OCI-M2 (cell line): ENCODE results near the gene C10orf90.
"Not testable (repeated sequence)": the region's sequence is repeated elsewhere in the genome, so short reads cannot be mapped to it uniquely, and the experiment has no call there.

Experiments
- DNase-seq: peaks from one replicate; lab custom pipeline; 2025; ENCODE audit not compliant: unreplicated experiment; lab: John Stamatoyannopoulos, UW

The C10orf90 gene

DNA sequence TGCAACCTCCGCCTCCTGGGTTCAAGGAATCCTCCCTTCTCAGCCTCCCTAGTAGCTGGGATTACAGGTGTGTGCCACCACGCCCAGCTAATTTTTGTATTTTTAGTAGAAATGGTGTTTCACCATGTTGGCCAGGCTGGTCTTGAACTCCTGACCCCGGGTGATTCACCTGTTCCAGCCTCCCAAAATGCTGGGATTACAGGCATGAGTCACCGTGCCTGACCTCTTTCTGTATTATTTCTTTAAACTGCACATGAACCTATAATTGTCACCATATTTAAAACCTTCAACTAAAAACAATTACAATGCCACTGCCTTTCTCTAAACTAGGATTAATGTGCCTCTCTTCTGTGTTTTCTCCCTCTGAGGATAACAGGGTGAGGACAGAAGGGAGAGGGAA, 119.9 kb downstream of the C10orf90 start:
- DNase-seq = not testable (repeated sequence)

DNA sequence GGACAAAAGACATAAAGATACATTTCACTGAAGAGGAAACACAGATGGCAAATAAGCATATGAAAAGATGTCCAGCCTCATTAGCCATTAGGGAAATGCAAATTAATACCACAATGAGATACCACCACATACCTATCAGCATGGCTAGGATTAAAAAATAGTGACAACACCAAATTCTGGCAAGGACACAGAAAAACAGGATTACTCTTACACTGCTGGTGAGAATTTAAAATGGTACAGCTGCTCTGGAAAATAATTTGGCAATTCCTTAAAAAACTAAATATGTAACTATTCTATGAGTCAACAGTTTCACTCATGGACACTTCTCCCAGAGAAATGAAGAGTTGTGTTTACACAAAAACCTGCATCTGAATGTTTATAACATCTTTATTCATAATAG, 121.1 kb downstream of the C10orf90 start:
- DNase-seq = no peak

DNA sequence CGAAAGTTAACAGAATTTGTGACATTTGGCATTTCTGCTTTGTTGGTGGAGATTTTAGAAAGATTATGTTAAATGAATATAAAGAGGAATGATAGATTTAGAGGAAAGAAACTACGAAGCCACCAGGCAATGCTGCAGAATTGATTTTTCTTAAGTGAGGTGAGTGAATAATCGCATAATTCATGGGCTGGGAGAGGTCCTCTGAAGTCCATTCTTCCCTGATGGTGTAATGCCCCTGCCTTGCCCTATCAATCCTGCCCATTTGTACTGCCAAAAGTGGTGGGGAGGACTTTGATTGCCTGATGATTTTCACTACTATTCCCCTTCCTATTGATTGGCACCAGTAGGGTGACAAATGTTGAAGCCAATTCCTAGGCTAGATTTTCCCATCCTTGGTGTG, 125.9 kb downstream of the C10orf90 start:
- DNase-seq = no peak

DNA sequence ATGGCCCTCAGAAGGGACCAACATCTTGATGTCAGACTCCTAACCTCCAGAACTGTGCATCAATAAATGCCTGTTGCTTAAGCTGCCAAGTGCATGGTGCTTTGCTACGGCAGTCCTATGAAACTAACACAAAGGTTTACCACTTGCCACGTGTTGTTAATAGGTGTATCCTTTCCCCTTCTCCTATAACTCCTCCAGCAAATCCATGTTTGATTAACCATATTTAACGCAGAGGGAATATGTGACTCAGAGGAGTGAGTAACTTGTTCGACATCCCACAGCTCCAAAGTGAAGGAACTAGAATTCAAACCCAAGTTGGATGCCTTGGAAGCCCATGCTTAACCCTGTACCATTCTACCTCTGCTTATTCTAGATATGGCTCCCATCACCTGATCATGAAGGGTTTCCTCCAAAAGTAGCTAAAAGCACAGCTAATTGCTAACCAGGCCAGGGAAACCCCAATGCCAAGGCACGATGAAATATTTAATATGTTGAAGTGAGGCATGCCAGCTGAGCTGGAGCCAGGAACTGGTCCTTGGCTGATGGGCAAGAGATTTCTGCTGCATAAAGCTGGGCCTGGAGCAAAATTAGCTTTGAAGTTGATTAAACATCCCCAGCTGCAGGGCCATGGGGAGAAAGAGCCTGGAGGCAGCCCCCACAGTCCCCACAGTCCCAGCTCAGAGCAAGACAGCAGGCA, 131.9 kb downstream of the C10orf90 start:
- DNase-seq = no peak

DNA sequence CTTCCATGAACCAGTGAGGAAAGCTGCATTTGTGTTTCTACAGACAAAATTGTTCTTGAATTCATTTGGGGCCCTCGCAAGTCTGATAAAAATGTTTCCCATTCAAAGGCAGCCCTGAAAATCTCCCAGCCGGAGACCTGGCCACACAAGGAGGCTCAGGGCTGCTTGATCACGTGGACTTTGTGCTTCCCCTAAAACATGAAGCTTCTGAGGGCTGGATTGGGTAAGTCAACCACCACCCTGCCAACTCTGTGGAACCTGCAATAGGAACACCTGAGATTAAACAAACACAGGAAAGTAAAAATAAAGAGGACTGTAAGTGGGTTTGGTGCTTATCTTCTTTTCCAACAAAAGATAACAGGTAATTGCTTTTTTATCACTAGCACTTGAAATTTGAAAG, 133.8 kb downstream of the C10orf90 start:
- no peak for DNase-seq

DNA sequence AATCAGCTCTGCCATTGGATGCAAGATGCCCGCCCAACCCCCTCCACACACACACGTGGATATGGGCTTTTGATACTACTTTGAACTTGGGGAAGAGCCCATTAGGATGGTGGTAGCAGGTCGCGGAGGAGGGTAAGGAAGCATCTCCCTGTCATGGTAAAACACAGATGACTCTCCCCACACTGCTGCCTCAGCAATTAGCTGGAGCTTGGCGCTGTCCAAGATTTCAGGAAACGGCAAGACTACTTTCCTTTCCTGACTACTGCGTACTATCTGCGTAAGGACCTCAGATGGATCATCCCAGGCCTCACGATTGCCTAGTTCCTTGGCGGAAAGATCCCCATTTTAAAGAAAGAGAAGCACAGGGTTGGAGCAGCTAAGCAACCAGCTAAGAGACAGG, 134.3 kb downstream of the C10orf90 start:
- no peak for DNase-seq

DNA sequence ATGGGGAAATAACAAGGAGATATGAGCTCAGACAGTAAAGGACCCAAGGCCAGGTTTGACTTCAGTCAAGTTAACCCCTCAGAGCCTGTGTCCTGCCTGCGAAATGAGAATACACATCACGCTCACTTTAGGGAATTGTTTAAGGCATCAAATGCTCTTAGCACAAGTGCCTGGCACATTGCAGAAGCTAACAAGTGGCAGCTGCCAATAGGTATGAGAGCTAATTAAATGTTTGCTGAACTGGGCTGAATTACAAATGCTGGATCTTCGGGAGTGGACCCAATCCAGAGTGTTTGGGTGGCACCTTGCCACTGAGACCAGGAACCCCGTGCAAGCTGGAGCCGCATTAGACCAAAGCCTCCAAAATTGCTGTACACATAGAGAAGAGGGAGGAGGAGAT, 136.8 kb downstream of the C10orf90 start:
- no peak for DNase-seq

DNA sequence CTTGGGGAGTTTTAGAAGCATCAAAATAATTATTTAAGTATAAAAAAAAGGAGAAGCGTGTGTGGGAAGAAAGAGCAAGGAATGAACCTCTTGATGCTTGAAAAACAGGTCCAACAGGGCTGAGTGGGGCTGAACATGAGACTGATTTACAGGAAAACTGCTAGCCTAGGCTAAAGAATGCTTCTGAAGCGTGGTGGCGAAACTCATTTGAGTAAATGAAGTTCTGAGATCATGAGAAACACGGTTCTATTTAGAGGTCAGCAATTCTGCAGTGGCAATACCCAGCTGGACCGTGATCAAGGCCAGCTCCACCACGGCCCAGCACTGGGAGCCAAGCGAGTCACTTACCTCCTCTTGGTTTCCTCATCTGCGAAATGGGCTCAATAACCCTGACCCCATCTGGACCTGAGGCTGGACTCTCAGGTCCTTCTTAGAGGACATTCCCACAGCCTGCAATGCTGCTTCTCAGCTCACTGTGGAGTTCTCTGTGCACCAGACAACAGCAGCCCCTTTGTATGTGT, 142.1 kb downstream of the C10orf90 start:
- DNase-seq = no peak

DNA sequence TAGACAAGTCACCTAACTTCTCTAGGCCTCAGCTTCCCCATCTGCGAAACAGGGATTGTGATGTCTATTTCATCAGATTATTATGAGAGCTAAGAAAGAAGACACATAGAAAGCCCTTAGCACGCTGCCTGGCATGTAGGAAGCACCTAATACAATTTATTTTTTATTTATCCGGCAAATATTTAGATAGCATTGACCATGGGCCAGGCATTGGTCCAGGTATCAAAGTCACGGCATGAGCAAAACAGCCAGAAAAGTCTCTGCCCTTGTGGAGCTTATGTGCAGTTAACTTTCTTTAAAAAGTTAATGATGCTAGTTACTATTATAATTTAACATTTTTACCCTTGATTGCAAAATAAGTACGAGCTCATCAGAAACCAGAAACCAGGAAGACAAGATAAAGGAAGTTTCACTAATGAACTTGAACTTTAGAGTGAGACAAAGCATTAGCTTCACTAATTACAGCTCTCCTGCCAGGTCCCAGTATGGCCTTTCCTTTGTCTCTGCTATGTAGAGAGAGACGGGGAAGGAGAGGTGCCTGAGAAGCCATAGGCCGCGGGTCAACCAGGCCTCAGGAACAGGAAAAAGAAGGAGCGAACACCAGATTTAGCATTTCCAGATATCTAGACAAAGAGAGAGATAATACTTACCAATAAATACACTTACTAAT, 142.7 kb downstream of the C10orf90 start:
- DNase-seq = no peak

DNA sequence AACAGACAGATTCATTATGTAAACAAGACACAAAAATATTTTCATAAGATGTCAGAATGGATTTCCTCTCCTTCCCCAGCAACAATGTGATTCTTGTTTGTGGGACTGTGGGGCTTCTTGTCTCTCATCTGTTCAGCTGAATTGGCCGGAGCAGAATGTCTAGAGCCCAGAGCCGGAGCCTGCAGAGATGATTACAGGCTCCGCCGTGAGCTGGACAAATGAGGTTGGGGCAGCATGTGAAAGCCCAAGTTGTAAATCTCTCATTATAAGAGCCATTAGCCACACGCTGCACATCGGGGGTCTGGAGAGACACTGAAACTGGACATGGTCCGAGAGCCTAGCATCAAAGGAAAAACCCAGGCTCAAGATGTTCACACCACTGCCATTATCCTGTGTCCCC, 145.2 kb downstream of the C10orf90 start:
- DNase-seq = no peak

DNA sequence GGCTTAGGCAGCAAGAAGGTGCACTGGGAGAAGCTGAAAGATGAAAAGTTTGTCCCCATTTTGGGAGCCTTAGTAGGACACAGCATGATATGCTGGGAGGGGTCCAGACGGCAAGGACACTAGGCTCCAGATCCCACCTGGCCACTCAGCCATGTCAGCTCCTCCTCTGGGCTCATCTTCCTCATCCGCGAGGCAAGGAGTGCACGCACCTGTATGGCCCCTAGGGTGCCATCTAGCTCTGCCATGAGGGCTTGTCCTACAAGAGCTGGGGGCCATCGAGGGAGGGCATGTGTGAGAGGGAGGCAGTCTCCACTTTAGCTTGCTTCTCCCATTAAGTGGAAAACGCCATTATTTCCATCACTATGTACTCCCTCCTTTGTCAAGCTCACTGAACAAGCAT, 146.0 kb downstream of the C10orf90 start:
- DNase-seq = no peak

DNA sequence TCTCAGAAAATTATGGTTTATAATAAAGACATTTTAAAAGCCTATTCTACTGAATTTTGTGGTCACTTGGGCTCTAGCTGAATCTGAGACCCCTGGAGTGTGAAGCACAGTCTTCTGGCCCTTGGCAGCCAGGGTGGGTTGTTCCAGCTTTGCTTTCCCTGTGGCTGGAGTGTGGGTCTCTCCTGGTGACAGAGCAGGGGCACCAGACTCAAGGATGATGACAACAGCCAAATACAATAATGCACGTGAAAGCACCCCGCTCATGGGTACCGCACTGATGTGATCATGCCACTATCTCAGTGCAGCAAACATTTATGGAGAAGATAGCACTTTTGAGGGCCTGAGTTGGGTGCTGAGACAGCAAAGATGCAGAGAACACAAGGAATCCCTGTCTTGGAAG, 147.4 kb downstream of the C10orf90 start:
- DNase-seq = no peak

DNA sequence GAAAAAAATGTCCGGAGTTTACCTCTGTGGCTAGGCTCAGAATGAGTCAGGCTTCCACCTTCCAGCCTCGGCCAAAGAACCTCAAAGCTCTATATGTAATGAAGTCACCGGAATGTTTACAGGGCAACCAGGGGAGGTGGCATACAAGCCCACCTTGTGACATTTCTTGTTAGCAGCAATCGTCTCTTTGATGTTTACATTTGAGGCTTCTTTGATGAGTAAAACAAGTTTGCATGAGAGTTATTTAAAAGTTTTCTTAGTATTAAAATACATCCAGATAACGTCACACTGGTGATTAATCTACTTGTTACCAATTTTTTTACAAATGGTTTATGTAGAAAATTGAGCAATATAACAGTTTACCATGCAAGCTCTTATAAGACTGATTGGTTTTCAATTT, 149.1 kb downstream of the C10orf90 start:
- DNase-seq = no peak

DNA sequence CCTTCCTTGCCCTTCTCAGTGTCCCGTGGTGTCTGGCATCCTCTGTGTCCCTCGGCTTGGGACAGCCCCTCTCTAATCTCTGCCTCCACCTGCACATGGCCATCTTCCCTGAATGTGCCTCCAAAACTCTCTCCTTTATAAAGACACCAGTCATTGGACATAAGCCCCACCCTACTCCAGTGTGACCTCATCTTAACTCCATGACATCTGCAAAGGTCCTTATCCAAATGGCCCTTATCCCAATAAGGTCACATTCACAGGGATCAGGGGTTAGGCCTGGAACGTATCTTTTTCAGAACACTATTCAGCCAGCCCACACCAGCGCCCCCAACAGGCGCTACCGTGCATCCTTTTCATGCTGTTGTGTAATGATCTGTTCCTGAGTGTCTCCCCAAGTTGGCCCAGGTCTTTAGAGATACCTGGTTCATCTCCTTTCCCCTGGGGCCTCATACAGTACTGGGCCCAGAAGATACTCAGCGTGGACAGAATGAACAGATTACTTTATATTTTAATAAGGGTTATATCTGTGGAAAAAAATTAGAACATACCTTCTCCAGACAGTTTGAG, 149.7 kb downstream of the C10orf90 start:
- no peak for DNase-seq

DNA sequence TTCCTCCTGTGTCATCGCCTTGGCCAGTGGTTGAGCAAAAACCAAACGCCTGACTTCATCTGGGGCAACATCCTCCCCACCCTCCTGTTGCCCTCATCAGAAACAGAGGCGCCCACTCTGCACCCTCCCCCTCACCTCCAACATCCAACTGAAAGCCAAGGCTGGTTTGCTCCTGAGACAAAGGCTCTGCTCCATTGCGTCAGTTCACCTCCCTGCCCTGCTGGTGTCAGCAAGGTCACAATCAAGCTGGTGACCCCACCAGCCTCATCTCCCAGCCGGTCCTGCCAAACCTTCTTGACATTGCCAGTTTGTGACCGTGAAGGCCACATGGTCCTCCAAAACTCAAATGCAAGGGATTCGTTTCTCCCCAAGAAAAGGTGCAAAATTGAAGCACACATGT, 150.5 kb downstream of the C10orf90 start:
- DNase-seq = no peak

DNA sequence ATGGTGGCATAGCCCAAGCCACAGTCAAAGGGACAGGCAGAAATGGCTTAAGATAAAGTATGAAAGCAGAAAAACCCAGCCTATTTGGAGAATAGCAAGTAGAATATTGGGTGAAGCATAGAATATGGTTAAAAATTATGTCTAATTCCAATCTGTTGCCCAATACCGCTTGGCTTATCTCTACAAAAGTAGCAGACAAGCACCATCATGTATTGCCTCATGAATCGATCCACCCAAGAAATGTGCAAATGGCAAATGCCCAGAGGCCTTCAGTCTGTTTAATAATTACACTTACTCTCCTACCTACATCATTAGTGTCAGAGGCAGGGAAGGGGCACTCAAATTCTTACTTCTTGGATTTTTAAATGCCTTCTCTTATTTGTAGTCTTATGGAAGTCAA, 151.3 kb downstream of the C10orf90 start:
- no peak for DNase-seq

DNA sequence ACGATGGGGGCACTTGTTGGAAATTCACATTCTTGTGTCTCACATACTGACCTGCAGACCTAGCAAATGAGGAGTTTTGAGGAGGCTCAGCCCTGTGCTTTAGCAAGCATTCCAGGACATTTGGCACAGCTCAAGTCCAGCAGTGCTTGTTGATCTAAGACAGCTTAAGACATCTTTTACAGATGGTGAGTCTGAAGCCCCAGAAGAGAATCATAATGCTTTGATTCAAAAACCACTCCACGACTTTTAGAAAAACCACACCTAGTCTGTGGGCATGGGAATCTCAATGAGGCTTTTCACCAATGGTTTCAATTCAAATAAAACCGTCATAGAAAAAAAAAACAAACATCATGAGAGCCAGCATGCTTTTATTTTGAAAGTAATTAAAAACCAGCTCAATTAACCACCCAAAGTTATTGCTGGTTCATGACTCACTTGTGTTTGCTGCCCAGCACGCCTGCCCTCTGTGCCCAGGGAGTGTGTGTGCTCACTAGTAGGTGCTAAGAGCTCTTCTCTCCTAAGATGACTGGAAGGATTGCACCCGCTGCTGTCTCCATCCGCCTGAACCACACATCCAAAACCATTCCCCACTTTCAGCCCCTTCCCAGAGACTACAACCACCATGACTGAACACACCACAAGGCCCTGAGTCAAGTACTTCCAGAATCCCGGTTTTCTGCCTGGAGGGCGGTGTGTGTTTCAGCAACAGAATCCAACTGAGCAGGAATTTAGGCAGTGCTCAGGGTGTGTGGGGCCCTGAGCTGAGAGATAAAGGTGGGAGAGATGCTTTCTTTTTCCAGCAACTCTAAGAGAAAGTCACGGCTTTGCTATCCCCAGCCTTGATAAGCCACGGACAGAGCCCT, 152.0 kb downstream of the C10orf90 start:
- DNase-seq = no peak

DNA sequence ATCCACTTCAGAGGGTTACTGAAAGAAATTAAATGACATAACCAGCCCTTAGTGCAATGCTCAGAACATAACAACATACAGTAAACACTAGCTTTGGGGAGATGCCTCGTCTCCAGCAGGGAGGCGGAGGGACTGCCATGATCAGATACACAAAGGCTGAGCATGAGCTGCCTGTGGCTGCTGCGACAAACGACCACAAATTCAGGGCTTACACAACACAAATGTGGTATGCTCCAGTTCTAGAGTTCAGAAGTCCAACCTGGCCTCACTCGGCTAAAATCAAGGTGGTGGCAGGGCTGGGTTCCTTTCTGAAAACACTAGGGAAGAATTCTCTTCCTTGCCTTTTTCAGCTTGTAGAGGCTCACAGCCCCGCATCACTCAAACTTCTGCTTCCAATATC, 154.0 kb downstream of the C10orf90 start:
- no peak for DNase-seq

DNA sequence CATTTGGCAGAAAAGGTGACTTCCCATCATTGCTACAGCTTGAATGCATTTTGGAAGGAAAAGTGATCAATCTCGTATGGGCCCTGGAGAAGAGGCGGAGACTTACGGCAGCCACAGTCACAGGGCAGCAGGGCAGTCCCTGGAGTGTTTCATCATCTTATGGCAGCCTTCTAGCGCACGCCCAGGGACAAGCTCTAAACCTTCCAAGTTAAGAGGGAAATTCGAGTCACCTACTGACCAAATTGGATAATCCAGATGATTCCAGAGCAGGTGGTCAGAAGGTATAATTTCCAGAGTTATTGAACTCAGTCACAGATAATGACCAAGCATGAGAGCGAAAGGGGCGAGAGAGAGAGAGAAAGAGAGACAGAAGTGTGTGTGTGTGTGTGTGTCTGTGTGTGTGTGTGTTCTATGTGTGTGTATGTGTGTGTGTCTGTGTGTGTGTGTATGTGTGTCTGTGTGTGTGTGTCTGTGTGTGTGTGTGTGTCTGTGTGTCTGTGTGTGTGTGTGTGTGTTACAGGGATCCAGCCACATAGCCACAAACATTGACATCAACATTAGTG, 158.5 kb downstream of the C10orf90 start:
- DNase-seq = no peak

DNA sequence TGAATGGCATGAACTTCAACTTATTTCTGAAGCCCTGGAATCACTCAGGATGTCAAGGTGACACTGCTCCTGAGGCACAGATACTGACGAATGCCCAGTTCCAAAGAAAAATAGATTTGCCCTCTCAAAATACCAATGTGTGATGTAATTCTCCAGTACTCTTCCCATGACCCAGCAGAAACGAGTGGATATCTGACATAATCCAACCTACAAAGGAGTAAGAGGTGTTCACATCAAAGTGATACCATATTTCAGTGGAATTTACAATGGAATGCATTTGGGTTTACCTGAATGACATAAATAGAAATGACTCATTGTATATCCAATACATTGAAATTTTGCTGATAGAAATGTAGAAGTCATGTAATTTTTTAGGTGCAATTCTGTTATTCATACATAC, 161.3 kb downstream of the C10orf90 start:
- no peak for DNase-seq

DNA sequence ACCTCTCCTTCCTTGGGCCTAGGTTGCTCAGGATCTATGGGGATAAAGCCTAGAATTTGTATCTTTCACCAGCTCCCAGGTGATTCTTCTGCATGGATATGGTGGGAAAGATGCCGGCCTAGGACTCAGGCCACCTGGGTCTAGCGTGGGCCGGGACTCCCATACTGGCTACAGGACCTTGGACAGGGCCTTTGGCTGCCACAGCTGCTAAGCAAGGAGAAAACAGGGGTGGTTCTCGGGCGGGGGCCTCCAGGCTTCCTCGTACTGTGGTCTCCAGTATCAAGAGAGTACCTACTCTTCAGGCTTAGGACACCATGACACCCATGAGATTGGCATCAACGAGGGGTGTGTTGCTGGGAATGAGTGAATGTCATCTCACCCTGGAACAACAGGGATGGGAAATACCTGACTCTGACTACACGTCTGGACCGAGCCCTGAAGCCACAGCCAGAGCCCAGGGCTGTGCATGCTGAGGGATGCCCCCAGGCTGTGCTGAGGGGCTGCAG, 161.9 kb downstream of the C10orf90 start:
- no peak for DNase-seq
